Stomach (tissue), 4 donors: Measurements from ENCODE around the gene IGFBP3.

Experiments used
- EP300 ChIP-seq: sonication (generic); formaldehyde crosslinking; IDR thresholded peaks from one replicate; pipeline ENCODE4 v1.6.1; 2017; ENCODE audit warnings: antibody characterized with exemption
- TF ChIP-seq, protein P1 (sequence below), 7 experiments: fragments of 450-650 bp in 4 of 7; fragments of 200-600 bp in 3 of 7; sonication (generic) in 3 of 7; IDR thresholded peaks; one replicate each; pipeline ENCODE4 v1.5.1; 2016 to 2019; ENCODE audit warnings: antibody characterized with exemption in 7 of 7, control low read depth in 2 of 7, mild to moderate bottlenecking in 1 of 7

DNA sequence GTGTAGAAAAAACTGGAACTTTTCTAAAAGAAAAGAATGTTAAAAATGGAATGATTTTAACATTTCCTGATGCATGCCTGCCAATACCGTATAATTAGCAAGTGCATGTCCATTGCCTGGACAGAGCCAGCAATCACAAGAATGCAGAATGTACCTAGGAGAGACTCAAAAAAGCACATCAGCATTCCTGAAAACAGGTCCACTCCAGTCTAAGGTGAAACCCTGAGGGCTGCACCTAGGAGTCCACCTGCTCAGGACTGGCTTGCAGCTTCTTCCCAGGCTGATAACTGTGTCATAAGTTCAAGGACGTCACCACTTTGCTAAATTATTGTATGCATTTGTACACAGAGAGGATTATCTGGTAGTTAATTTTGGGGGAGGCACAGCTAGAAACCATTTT, 53.6 kb downstream of the IGFBP3 start:
- TF ChIP-seq, protein P1, sequence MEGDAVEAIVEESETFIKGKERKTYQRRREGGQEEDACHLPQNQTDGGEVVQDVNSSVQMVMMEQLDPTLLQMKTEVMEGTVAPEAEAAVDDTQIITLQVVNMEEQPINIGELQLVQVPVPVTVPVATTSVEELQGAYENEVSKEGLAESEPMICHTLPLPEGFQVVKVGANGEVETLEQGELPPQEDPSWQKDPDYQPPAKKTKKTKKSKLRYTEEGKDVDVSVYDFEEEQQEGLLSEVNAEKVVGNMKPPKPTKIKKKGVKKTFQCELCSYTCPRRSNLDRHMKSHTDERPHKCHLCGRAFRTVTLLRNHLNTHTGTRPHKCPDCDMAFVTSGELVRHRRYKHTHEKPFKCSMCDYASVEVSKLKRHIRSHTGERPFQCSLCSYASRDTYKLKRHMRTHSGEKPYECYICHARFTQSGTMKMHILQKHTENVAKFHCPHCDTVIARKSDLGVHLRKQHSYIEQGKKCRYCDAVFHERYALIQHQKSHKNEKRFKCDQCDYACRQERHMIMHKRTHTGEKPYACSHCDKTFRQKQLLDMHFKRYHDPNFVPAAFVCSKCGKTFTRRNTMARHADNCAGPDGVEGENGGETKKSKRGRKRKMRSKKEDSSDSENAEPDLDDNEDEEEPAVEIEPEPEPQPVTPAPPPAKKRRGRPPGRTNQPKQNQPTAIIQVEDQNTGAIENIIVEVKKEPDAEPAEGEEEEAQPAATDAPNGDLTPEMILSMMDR (IDR thresholded peaks at IDR 0.05), result no peak
- TF ChIP-seq EP300, result no peak
